HG03342 (cell line): ENCODE measurements around the gene ZNF185.
A peak's percentile ranks its signal among the peaks of the same experiment; 100 is the strongest.

Source experiments
- ATAC-seq: cut with Tn5 transposase; IDR thresholded peaks from one replicate; pipeline ENCODE4 v1.9.1; 2021; ENCODE audit warnings: mild to moderate bottlenecking, moderate library complexity; ENCODE audit not compliant: unreplicated experiment

ZNF185 gene

GRCh38 chrX:152915541-152916241, 17.8 kb downstream of the ZNF185 start:
- ATAC-seq, result peak; percentile 87

DNA sequence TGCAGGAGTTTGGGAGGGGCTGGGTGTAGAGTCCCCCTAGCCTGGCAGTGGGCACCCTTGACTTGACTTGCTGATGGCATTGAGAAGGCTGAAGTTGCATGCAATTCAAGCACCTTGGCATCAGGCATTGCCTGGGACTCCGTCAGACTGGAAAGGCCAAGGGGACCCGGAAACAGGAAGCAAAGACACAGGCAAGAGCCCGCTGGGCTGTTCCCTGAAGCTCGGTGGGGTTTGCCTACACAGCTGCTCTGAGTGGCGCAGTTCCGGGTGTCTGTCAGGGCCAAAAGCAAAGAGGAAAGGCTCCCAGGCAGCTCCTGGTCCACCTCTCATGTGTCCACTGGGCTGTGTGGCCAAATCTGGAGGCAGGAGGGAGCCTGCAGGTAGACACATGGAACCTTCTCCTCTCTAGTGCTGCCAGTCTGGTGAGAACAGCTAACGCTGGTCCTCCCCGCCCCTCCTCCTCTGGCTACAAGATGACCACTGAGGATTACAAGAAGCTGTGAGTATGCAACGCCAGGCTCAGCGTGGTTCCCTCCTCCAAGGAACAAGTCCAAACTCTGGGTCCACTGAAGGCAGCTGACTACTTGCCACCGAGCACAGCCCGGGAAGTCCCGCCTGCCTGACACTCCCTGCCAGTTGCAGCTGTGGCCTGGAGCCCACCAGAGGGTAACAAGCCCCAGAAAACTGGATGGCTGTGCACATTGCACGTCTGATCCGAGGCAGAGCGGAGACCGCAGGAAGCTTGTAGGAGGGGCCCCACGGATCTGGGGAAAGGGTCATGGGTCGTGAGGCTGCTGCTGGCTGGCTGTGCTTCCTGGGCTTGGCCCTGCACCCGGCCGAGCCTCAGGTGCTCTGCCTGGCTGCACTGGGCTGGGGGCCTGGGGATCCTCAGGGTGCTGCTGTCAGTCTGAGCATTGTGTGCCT, 20.1 kb downstream of the ZNF185 start:
- no peak for ATAC-seq

DNA sequence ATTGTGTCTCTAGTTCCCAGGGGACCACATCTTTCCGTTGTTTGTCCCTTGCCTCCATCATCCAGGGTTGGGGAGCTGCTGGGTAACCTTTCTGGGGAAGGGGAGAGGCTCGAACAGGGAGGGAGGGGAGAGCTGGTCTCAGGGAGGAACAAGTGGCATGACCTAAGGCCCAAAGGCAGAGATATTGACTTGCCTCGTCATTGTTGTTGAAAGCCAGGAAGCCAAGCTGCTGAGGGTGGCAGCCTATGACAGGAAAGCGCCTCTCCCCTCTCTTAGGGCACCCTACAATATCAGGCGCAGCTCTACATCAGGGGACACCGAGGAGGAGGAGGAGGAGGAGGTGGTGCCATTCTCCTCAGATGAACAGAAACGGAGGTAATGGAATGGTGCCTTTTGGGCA, 20.8 kb downstream of the ZNF185 start:
- no peak for ATAC-seq

DNA sequence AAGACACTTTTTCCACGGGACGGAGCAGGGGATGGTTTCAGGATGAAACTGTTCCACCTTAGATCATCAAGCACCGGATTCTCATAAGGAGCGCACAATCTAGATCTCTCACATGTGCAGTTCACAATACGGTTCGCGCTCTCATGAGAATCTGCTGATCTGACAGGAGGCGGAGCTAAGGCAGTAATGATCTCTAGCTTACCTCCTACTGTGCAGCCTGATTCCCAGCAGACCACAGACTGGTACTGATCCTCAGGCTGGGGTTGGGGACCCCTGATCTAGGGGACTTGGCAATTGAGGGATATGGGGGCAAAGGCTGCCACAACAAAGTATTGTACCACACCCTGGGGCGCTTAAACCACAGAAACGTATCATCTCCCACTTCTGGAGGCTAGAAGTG, 25.7 kb downstream of the ZNF185 start:
- ATAC-seq, result no peak

GRCh38 chrX:152925835-152926234, 28.0 kb downstream of the ZNF185 start:
- no peak for ATAC-seq

- ATAC-seq, result peak; percentile 83
Observed at GRCh38 chrX:152926279-152926678, 28.4 kb downstream of the ZNF185 start.

DNA sequence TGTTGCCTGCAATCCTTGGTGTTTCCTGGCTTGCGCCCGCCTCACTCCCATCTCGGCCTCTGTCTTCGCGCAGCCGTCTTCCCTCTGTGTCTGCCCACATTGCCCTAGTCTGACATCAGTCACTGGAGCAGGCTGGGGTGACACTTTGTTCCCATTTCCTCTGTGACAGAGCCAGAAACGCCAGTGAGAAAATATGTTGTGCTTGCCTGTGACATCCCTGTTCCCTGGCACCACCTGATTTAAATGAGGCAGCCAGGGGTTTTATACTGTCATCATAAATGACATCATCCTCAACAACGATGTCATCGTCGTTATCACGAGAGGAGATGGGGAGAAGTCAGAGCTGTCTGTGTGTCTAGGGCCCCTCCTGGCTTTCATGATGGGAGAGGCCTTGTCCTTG, 29.1 kb downstream of the ZNF185 start:
- ATAC-seq, result no peak

GRCh38 chrX:152927858-152928760, 30.2 kb downstream of the ZNF185 start:
- no peak for ATAC-seq

DNA sequence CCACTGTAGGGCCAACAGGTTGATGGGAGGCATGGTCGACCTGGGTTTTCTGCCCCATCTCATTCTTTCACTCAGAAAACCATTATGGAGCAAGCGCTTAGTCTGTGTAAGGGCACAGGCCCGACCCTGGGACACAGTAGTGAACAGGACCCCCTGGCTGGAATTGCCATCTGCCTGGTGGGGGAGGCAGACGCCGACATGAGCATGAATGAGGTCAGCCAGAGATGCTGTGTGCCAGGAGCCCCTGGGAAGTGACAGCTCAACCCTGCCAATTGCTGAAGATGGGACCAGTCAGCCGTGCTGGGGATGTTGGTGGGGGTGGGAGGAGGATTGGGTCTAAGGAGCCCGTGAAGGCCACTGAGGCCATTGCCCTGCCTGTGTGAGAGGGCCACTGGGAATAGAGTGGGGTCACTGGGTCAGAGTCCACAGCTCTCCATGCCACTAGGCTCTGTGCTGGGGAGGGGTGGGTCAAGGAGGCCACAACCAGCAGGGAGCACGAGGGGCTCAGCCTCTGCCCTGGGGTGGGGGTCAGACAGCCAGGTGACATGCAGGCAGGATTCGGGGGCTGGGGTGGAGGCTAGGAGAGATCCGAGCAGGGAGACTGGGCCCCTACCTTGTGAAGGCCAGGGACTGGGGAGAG, 31.0 kb downstream of the ZNF185 start:
- ATAC-seq, result no peak

DNA sequence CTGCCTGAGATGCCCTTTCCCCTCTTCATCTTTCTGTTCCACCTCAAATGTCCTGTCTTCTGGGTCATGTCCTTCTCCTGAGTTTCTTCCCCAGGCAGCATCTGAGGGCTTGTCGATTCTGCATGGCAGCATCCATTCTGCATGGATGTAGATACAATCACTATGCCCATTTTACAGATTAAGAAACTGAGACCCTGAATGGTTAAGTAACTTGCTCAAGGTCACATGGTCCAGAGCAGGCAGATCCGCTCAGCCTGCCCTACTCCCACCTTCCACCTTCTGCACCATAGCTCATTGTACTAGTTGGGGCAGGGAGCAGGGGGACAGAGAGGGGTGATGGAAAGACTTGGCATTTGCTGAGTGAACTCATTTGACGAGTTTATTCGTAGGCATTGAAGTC, 32.0 kb downstream of the ZNF185 start:
- ATAC-seq, result no peak

DNA sequence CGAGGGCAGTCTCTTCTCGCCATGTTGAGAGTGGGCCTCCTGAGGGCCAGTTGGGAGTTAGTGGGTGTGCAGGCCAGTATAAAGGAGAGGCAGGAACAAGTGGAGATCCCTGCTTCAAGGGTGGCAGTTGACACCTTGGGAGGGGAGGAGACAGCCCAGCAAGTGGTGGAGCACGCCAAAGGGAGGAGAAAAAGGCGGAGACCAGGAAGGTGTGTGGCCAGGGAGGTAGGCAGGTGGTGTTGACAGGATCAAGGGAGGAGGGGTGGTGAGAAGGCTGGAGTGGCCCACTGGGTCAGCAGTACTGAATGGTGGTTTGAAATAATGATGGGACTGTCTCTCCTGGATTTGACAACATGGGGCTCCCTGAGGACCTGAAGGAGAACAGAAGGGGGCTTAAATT, 32.6 kb downstream of the ZNF185 start:
- no peak for ATAC-seq

DNA sequence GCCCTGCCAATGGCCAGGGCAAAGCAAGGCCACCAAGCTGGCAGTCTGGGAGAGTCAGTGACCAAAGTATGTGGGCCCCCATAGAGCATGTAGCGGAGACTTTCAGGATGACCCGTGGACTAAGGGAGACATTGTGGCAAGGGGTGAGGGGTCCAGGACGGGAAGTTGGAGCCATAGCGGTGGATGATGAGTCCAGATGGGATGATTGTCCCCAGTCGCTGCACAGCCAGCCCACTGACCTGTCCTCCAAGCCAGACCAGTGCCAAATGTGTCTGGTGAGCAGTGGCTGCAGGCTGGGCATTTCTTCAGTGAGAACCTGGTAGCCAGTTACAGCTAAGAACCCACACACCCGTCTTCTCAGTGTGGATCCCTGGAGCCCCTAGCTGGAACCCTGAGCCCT, 34.3 kb downstream of the ZNF185 start:
- ATAC-seq, result no peak

- ATAC-seq, result no peak
Observed at GRCh38 chrX:152932598-152933175, 34.8 kb downstream of the ZNF185 start.

- ATAC-seq, result no peak
Observed at GRCh38 chrX:152936306-152936705, 38.4 kb downstream of the ZNF185 start.

DNA sequence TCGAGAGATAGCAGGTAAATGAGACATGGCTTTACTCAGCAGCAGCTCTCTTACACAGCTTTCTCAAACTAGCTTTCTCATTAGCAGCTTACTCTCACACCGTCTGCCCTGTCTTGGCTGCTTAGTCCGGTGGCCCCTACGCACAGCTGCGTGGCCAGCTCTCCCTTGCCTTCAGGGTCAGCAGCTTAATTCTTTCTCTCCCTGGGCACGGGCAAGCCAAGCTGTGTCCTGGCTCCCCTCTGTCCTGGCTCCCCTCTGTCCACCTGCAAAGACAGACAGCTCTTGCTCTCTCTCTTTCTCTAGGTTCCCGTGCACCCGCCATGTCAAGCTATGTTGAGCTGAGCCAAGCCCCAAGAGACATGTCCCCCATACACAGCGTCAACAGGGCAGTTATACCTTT, 39.4 kb downstream of the ZNF185 start:
- ATAC-seq, result no peak

DNA sequence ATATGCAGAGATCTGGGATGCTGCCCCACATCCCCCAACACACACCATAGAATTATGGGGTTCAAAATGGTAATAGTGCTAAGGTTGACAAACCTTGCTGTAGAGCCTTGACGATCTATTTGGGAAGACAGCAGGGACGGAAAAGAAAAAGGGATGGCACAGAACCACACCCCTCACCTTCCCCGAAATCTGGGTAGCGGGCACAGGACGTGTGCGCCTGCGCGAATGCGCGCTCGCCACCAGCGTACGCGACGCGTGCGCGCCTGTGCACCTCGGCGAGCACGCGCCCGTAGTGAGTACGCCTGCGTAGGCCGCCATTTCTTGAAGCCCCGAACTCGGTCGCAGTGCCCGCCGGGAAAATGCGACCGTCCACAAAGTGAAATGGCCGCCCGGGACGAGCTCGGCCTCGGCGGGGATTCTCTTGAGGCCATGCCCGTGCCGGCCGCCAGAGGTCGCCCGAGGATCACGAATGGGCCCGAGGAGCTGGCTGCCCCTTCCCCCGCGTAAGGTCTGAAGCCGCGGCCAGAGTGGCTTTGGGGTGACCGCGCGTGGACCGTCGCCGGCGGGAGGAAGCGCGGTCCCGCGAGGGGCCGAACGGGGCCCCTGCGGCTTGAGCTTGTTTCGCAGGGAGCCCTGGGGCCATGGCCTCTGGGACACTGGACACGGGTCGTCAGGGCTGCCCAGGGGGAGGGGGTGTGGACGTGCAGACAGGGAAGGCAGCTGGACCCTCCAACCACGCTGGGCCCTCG, 43.6 kb downstream of the ZNF185 start:
- peak; percentile 96 for ATAC-seq

- ATAC-seq, result no peak
Observed at GRCh38 chrX:152942077-152942442, 44.2 kb downstream of the ZNF185 start.

GRCh38 chrX:152943826-152944225, 46.0 kb downstream of the ZNF185 start:
- no peak for ATAC-seq
